ENCODE results near the gene MARCHF2. TPM values are rescaled to one million over a fixed set of nuclear protein-coding genes. Genes with fewer than 3 reads are reported as not detected.
"Not testable (repeated sequence)": the region's sequence is repeated elsewhere in the genome, so short reads cannot be mapped to it uniquely, and the experiment has no call there.

MARCHF2 gene
- total and polyA plus RNA-seq, 9 donors: 14.1 to 19.7 (median 16.4) TPM

DNA sequence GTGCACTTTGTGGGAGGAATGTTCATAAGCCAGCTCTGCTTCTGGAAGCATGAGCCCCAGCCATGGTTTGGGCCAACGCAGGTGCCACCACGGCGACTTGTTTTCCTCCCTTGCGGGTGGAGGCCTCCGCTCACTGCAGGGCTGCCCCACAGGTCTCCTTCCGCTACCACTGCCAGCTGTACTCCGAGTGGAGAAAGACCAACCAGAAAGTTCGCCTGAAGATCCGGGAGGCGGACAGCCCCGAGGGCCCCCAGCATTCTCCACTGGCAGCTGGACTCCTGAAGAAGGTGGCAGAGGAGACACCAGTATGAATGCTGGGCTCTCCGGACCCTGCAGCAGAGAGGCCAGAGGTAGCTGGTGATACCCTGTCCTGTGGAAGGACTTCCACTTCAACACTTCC lies 25.1 kb downstream of the MARCHF2 start:
- H3K4me3 ChIP-seq (ENCODE audit: low read length): no peak overlapping the region
- no peak overlapping the region for H3K27ac ChIP-seq (ENCODE audit: low read length)
- H3K36me3 ChIP-seq (ENCODE audit: control insufficient read depth, insufficient read depth, low read length): peaks cover 6% of the 10 kb centered on the region
- no peaks in the 10 kb centered on the region for H3K27me3 ChIP-seq (ENCODE audit: control insufficient read depth, insufficient read depth, low read length)
- no peak for DNase-seq
- no peaks in the 10 kb centered on the region for H3K9me3 ChIP-seq (replicated peaks; ENCODE audit: control insufficient read depth, low read depth, low read length)
- H3K4me1 ChIP-seq (ENCODE audit: control insufficient read depth, insufficient read depth, low read length): no peaks in the 10 kb centered on the region
- WGBS (ENCODE audit: insufficient coverage): 94% methylated on average over 10 of the region's 12 CpGs

DNA sequence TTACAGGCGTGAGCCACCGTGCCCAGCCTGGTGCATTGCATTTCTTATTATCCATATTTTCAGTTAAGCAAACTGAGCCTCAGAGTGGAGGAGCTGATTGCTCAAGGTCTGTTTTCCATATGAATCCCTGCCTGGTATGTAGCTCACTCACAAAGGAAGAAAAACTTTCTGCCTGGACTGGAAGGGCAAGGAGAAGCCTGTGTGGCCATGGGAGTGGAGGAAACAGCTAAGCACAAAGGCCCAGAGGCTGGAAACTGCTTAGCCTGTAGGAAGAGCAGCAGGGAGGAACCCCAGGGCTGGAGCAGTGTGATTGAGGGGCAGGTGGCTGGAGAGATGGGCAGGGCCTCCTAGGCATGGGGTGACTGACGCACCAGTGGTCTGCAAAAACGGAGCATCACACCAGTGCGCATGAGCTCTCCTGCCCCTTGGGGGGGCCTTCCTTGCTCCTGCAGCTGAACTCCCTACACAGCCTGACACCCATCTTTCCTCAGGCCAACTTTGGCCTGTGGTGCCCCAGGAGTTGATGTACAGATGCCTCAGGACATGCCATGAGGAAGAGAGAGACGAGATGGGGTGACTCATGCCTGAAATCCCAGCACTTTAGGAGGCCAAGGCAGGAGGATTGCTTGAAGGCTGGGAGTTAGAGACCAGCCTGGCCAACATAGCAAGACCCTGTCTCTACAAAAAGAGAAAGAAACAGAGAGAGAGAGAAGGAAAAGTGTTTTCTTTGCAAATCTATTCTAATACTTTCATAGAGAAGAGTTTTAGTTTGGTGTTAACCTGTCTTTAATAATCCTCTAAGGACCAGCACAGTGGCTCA lies 28.8 kb downstream of the MARCHF2 start:
- WGBS (ENCODE audit: insufficient coverage): 85% methylated on average over 5 of the region's 6 CpGs
- Histone ChIP-seq H3K27me3 (ENCODE audit: control insufficient read depth, insufficient read depth, low read length) (no peaks in the 10 kb centered on the region), H3K36me3 (ENCODE audit: control insufficient read depth, insufficient read depth, low read length) (peaks cover 9% of the 10 kb centered on the region), H3K9me3 (replicated peaks; ENCODE audit: control insufficient read depth, low read depth, low read length) (no peaks in the 10 kb centered on the region), H3K4me1 (ENCODE audit: control insufficient read depth, insufficient read depth, low read length) (peaks cover 11% of the 10 kb centered on the region), H3K27ac (ENCODE audit: low read length) (no peak overlapping the region), H3K4me3 (ENCODE audit: low read length) (no peak overlapping the region)
- no peak for DNase-seq

DNA sequence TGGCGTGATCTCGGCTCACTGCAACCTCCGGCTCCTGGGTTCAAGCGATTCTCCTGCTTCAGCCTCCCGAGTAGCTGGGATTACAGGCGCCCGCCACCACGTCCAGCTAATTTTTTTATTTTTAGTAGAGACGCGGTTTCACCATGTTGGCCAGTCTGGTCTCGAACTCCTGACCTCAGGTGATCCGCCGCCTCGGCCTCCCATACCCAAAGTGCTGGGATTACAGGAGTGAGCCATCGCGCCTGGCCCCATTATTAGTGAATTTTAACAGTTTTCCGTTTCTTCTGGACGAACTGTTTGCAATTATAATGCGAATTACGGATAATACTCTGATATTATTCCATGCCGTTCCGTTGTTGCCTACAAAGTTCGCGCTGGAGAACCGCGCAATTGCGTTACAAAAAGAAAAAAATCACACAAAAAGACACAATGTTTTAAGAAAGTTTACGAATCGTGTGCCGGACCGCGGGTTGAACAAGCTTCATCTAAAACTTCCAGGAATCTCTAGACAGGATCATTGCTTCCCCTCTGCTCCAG lies 31.1 kb downstream of the MARCHF2 start:
- WGBS (ENCODE audit: insufficient coverage): 32% methylated on average over 18 of the region's 32 CpGs
- DNase-seq; H3K27me3 ChIP-seq (ENCODE audit: control insufficient read depth, insufficient read depth, low read length); H3K9me3 ChIP-seq (replicated peaks; ENCODE audit: control insufficient read depth, low read depth, low read length): not testable (repeated sequence)
- peaks cover 11% of the 10 kb centered on the region for H3K36me3 ChIP-seq (ENCODE audit: control insufficient read depth, insufficient read depth, low read length)
- peaks cover 19% of the 10 kb centered on the region for H3K4me1 ChIP-seq (ENCODE audit: control insufficient read depth, insufficient read depth, low read length)
- peak overlapping the region; percentile 96 for H3K27ac ChIP-seq (ENCODE audit: low read length)
- peak overlapping the region; percentile 69 for H3K4me3 ChIP-seq (ENCODE audit: low read length)

DNA sequence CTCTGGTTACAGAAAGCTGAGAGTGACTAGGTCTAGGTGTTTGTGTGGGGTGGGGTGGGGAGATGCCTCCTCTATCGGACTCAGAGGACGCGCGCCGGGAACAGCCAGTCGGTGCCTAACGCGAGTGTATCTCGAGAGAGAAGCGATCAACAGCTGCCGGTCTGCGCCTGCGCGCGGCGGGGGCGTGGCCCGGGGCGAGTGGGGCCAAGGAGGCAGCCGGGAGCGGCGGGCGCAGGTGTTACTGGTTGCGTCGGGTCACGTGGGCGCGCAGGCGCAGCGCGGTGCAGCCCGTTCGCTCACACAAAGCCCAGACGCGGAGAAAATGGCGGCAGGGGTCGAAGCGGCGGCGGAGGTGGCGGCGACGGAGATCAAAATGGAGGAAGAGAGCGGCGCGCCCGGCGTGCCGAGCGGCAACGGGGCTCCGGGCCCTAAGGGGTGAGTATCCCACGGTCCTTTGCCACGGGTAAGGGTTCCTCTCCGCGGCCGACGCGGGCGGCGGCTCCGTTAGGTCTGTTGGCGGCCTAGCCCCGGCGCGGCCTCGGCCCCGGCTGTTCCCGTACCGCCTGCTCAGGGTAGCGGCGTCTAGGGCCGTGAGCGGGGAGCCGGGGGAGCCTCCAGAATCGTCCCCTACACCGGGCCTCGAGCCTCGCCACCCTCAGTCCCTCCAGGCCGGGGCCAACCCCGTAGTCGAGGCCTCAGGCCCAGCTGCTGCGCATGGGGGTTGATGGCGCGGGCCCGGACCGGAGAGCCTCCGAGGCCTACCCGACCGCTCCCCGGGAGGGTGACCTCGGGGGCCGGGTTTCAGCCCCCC lies 31.8 kb downstream of the MARCHF2 start, which contains the start of gene HNRNPM:
HNRNPM (plus strand) TSS at position 299 of the 811 bp plus-strand sequence; CDS start at position 323, 24 bp downstream.
- H3K27me3 ChIP-seq (ENCODE audit: control insufficient read depth, insufficient read depth, low read length): no peaks in the 10 kb centered on the region
- peaks cover 13% of the 10 kb centered on the region for H3K36me3 ChIP-seq (ENCODE audit: control insufficient read depth, insufficient read depth, low read length)
- H3K4me3 ChIP-seq (ENCODE audit: low read length): peak within 1 kb of the TSS; percentile 100
- peak within 1 kb of the TSS; percentile 97 for H3K27ac ChIP-seq (ENCODE audit: low read length)
- DNase-seq: peak; percentile 99
- WGBS (ENCODE audit: insufficient coverage): under 1% methylated on average over 89 of the region's 93 CpGs
- H3K4me1 ChIP-seq (ENCODE audit: control insufficient read depth, insufficient read depth, low read length): peaks cover 19% of the 10 kb centered on the region
- H3K9me3 ChIP-seq (replicated peaks; ENCODE audit: control insufficient read depth, low read depth, low read length): no peaks in the 10 kb centered on the region

DNA sequence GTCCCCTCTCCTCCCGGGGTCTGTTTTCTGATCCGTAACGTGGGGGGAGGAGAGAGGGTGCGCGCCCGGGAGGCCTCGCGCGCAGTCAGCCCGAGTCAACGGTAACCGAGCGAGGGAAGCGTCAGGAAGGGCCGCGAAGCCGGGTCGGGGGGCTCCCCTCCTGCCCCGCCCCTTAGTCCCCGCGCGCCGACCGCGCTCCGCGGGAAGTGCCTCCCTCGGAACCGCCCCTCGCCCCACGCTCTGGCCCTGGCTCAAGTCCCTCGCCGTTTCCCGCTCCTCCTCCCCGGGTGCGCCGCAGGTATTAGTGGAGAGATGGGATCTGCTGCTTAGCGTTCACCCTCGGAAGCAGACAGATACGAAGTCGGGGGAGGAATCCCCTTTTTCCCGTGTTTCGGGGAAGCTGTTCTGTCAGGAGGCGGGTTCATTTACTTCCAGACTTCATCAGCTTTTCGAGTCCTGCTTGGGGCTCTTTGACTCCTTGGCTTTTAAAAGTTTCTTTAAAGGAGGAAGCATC lies 32.4 kb downstream of the MARCHF2 start:
- Histone ChIP-seq H3K9me3 (replicated peaks; ENCODE audit: control insufficient read depth, low read depth, low read length) (no peaks in the 10 kb centered on the region), H3K27ac (ENCODE audit: low read length) (peak overlapping the region; percentile 97), H3K4me3 (ENCODE audit: low read length) (peak overlapping the region; percentile 100), H3K36me3 (ENCODE audit: control insufficient read depth, insufficient read depth, low read length) (peaks cover 15% of the 10 kb centered on the region), H3K4me1 (ENCODE audit: control insufficient read depth, insufficient read depth, low read length) (peaks cover 19% of the 10 kb centered on the region), H3K27me3 (ENCODE audit: control insufficient read depth, insufficient read depth, low read length) (no peaks in the 10 kb centered on the region)
- 0% methylated on average over 19 of the region's 45 CpGs for WGBS (ENCODE audit: insufficient coverage)
- DNase-seq: peak; percentile 64

DNA sequence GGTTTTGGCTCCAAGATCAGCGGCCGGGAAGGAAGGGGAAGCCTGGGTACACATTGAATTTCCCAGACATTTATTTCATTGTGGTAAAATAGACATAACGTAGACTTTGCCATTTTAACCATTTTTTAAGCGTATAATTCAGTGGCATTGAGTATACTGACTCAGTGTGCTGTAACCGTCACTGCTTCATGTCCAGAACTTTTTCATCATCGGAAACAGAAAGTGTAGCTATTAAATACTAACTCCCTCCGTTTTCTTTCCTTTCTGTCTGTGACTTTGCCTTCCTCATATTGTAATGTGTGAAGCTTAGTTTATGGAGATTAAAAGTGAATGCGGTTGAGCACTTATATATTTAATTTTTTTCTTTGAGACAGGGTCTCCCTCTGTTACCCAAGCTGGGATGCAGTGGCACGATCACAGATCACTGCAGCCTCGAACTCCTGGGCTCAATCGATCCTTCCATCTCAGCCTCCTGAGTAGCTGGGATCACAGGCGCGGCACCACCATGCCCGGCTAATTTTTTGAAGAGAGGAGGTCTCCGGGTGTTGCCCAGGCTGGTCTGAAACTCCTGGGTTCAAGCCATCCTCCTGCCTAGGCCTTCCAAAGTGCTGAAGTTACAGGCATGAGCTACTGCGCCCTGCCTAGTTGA lies 33.1 kb downstream of the MARCHF2 start:
- no peaks in the 10 kb centered on the region for H3K27me3 ChIP-seq (ENCODE audit: control insufficient read depth, insufficient read depth, low read length)
- H3K9me3 ChIP-seq (replicated peaks; ENCODE audit: control insufficient read depth, low read depth, low read length): no peaks in the 10 kb centered on the region
- H3K27ac ChIP-seq (ENCODE audit: low read length): peak overlapping the region; percentile 97
- peaks cover 19% of the 10 kb centered on the region for H3K4me1 ChIP-seq (ENCODE audit: control insufficient read depth, insufficient read depth, low read length)
- H3K36me3 ChIP-seq (ENCODE audit: control insufficient read depth, insufficient read depth, low read length): peaks cover 15% of the 10 kb centered on the region
- DNase-seq: no peak
- WGBS (ENCODE audit: insufficient coverage): 65% methylated on average over 4 of the region's 16 CpGs
- H3K4me3 ChIP-seq (ENCODE audit: low read length): peak overlapping the region; percentile 100

DNA sequence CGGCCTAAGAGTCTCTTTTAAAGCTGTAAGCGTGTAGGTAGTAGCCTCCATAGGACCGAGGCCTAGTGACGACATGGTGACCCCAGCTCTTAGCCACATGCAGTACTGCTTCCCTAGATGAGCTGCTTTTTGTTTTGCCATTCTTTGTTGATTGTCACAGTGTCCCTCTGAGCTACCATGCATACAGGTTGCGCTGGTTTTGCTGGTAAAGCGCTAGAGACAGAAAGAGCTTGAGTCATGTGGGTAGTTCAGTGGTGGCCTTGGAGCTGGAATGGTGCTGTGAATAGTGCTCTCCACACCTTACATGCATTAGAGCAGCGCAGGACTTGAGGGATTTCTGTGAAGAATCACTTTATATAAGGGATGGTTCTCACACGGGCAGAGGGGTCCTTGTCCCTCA lies 36.7 kb downstream of the MARCHF2 start:
- H3K27ac ChIP-seq (ENCODE audit: low read length): no peak overlapping the region
- peaks cover 22% of the 10 kb centered on the region for H3K4me1 ChIP-seq (ENCODE audit: control insufficient read depth, insufficient read depth, low read length)
- no peak for DNase-seq
- no peaks in the 10 kb centered on the region for H3K9me3 ChIP-seq (replicated peaks; ENCODE audit: control insufficient read depth, low read depth, low read length)
- no CpG with 5 or more reads among the region's 8 CpGs for WGBS (ENCODE audit: insufficient coverage)
- peaks cover 28% of the 10 kb centered on the region for H3K36me3 ChIP-seq (ENCODE audit: control insufficient read depth, insufficient read depth, low read length)
- no peaks in the 10 kb centered on the region for H3K27me3 ChIP-seq (ENCODE audit: control insufficient read depth, insufficient read depth, low read length)
- H3K4me3 ChIP-seq (ENCODE audit: low read length): no peak overlapping the region

DNA sequence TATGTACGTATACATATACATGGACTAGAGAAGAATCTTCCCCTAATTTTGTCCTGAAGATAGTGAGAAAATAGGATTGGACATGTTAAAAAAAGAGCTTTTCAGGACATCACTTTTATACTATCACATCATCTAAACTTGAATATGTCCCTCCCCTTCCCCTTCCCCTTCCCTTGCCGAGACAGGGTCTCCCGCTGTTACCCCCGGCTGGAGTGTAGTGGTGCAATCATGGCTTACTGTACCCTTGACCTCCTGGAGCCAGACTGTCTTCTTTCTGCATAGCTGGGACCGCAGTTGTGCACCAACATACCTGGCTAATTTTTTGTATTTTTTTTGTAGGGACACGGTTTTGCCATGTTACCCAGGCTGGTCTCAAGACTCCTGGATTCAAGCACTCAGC lies 38.3 kb downstream of the MARCHF2 start:
- WGBS (ENCODE audit: insufficient coverage): 72% methylated on average over 3 of the region's 6 CpGs
- Histone ChIP-seq H3K4me1 (ENCODE audit: control insufficient read depth, insufficient read depth, low read length) (peaks cover 17% of the 10 kb centered on the region), H3K9me3 (replicated peaks; ENCODE audit: control insufficient read depth, low read depth, low read length) (no peaks in the 10 kb centered on the region), H3K27me3 (ENCODE audit: control insufficient read depth, insufficient read depth, low read length) (no peaks in the 10 kb centered on the region), H3K36me3 (ENCODE audit: control insufficient read depth, insufficient read depth, low read length) (peaks cover 37% of the 10 kb centered on the region), H3K4me3 (ENCODE audit: low read length) (no peak overlapping the region), H3K27ac (ENCODE audit: low read length) (no peak overlapping the region)
- no peak for DNase-seq

DNA sequence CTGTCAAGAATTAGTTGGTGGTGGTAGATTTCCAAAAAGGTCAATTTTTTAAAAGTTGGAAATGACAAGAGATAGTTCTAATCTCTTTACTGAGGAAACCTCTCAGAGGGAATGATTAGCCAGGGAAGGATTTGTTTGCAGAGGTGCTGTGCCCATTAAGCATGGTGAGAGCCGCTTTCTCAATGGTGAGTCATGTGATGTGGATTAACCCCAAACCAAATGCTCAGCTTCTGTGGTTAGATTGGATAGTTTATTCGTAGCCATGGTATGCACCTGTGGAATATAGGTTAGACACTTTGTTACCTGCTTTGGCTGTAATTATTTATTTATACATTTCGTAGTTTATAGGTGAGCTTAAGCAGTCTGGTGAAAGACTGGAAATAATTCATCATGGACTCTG lies 38.8 kb downstream of the MARCHF2 start:
- WGBS (ENCODE audit: insufficient coverage): no CpG with 5 or more reads among the region's 3 CpGs
- Histone ChIP-seq H3K9me3 (replicated peaks; ENCODE audit: control insufficient read depth, low read depth, low read length) (no peaks in the 10 kb centered on the region), H3K36me3 (ENCODE audit: control insufficient read depth, insufficient read depth, low read length) (peaks cover 40% of the 10 kb centered on the region), H3K27me3 (ENCODE audit: control insufficient read depth, insufficient read depth, low read length) (no peaks in the 10 kb centered on the region), H3K27ac (ENCODE audit: low read length) (no peak overlapping the region), H3K4me1 (ENCODE audit: control insufficient read depth, insufficient read depth, low read length) (peaks cover 19% of the 10 kb centered on the region), H3K4me3 (ENCODE audit: low read length) (no peak overlapping the region)
- DNase-seq: no peak

Measured in muscle of leg (tissue), 11 donors.